ENCODE measurements around the gene ZSCAN5A. TPM values are rescaled to one million over a fixed set of nuclear protein-coding genes. Genes with fewer than 3 reads are reported as not detected.

The ZSCAN5A gene
- total RNA-seq, 3 donors from 2014 or later (not counting 1 experiment from before 2014, with no cell fraction given), result 6.7 to 10.2 (median 7.9) TPM

- Histone ChIP-seq H3K4me3 (ENCODE audit: low read length) (no peak overlapping the region), H3K4me1 (ENCODE audit: control insufficient read depth, insufficient read depth, low read length) (peaks cover 13% of the 10 kb centered on the region), H3K9me3 (ENCODE audit: control insufficient read depth, insufficient read depth, low read length) (no peaks in the 10 kb centered on the region), H3K27me3 (ENCODE audit: control insufficient read depth, insufficient read depth, low read length) (no peaks in the 10 kb centered on the region), H3K36me3 (ENCODE audit: control insufficient read depth, insufficient read depth, low read length) (no peaks in the 10 kb centered on the region), H3K27ac (ENCODE audit: low read length) (no peak overlapping the region)
- H3K4me1 Mint-ChIP-seq, result peaks cover 21 to 40% of the 10 kb centered on the region in 2 donors
- H3K27ac Mint-ChIP-seq, result peak overlapping the region; percentile 97 to 98
- H3K27me3 Mint-ChIP-seq (ENCODE audit: low read depth in 2 of 2), result no peaks in the 10 kb centered on the region
- no peaks in the 10 kb centered on the region for H3K9me3 Mint-ChIP-seq
- WGBS (ENCODE audit: insufficient coverage), result 88% methylated on average over 8 of the region's 10 CpGs
- no peaks in the 10 kb centered on the region for H3K36me3 Mint-ChIP-seq
- ATAC-seq (no peak), DNase-seq (no peak)
- TF ChIP-seq CTCF (IDR thresholded peaks at IDR 0.05), result no peak
- peak overlapping the region; percentile 98 for H3K4me3 Mint-ChIP-seq
- intact Hi-C loops (cut with micrococcal nuclease), result loop anchor here (10.0 kb wide), 1 partner anchor 658 kb away; the partner anchor contains the start of gene U2AF2
Observed at GRCh38 chr19:56312787-56313657, 1.6 kb downstream of the ZSCAN5A start.

DNA sequence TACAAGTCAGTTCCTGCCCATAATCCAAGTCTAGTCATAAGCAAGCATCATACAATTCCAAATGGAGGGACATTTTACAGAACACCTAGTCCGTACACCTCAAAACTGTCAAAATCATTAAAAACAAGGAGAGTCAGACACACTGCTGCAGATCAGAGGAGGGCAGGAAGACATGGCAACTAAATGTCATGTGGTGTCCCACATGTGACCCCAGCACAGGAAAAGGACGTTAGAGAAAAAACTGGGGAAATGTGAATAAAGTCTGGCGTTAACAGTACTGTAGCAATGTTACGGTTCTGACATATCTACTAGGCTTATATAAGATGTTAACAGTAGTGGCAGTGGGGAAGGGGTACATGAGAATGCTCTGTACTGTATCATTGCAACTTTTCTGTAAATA, 2.3 kb downstream of the ZSCAN5A start:
- Histone ChIP-seq H3K27ac (ENCODE audit: low read length) (no peak overlapping the region), H3K4me1 (ENCODE audit: control insufficient read depth, insufficient read depth, low read length) (peaks cover 13% of the 10 kb centered on the region), H3K4me3 (ENCODE audit: low read length) (no peak overlapping the region), H3K27me3 (ENCODE audit: control insufficient read depth, insufficient read depth, low read length) (no peaks in the 10 kb centered on the region), H3K36me3 (ENCODE audit: control insufficient read depth, insufficient read depth, low read length) (no peaks in the 10 kb centered on the region), H3K9me3 (ENCODE audit: control insufficient read depth, insufficient read depth, low read length) (no peaks in the 10 kb centered on the region)
- no peak for ATAC-seq
- Mint-ChIP-seq H3K27ac (no peak overlapping the region), H3K4me1 (peaks cover 21 to 40% of the 10 kb centered on the region in 2 donors), H3K36me3 (no peaks in the 10 kb centered on the region), H3K4me3 (no peak overlapping the region), H3K9me3 (no peaks in the 10 kb centered on the region), H3K27me3 (ENCODE audit: low read depth in 2 of 2) (no peaks in the 10 kb centered on the region)
- DNase-seq, result no peak
- intact Hi-C loops (cut with micrococcal nuclease), result loop anchor here (10.0 kb wide), 1 partner anchor 658 kb away; the partner anchor contains the start of gene U2AF2
- 67% methylated on average over 4 of the region's 4 CpGs for WGBS (ENCODE audit: insufficient coverage)
- no peak for TF ChIP-seq CTCF (IDR thresholded peaks at IDR 0.05)

GRCh38 chr19:56310462-56310861, 4.2 kb downstream of the ZSCAN5A start:
- no peaks in the 10 kb centered on the region for H3K9me3 ChIP-seq (ENCODE audit: control insufficient read depth, insufficient read depth, low read length)
- H3K4me3 ChIP-seq (ENCODE audit: low read length), result no peak overlapping the region
- no peaks in the 10 kb centered on the region for H3K27me3 Mint-ChIP-seq (ENCODE audit: low read depth in 2 of 2)
- H3K9me3 Mint-ChIP-seq, result no peaks in the 10 kb centered on the region
- no peak overlapping the region for H3K27ac ChIP-seq (ENCODE audit: low read length)
- no peaks in the 10 kb centered on the region for H3K27me3 ChIP-seq (ENCODE audit: control insufficient read depth, insufficient read depth, low read length)
- no peak overlapping the region for H3K4me3 Mint-ChIP-seq
- no peak for TF ChIP-seq CTCF (IDR thresholded peaks at IDR 0.05)
- no peaks in the 10 kb centered on the region for H3K36me3 Mint-ChIP-seq
- intact Hi-C loops (cut with micrococcal nuclease), result loop anchor here (10.0 kb wide), 1 partner anchor 656 kb away; the partner anchor contains the start of gene U2AF2
- H3K36me3 ChIP-seq (ENCODE audit: control insufficient read depth, insufficient read depth, low read length), result peaks cover 4% of the 10 kb centered on the region
- no peak overlapping the region for H3K27ac Mint-ChIP-seq
- peaks cover 9% of the 10 kb centered on the region for H3K4me1 ChIP-seq (ENCODE audit: control insufficient read depth, insufficient read depth, low read length)
- no peak for DNase-seq
- no peak for ATAC-seq
- WGBS (ENCODE audit: insufficient coverage), result 98% methylated on average over 6 of the region's 8 CpGs
- H3K4me1 Mint-ChIP-seq, result peaks cover 15 to 34% of the 10 kb centered on the region in 2 donors
